ENCODE measurements around the gene THNSL1.

The THNSL1 gene

DNA sequence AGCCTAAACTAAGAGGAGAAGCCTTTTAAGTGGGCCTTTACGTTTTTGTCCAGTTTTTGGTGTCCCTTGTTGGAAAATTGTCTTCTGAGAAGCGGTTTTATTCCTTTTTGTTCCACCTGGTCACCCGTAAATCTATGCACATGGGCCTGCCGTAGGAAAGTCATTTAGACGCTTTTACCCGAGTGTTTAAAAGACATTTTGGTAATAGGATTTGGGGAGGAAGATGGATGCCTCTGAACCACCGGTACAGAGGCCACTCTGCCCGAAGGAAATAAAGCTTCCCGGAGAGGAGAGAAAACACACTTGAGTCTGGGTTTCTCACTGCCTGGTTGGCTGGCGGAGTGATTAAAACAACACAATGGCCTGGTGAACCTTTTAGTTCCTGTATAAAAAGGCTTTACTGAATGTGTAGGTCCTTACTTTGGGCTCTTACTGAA, 760 bp downstream of the THNSL1 start:
- ChIA-PET POLR2A (interaction anchor here (0.5 kb wide), 1 partner anchor 191 kb away, joined by 3 read pairs; no protein-coding TSS in a partner anchor), CTCF (interaction anchor here (1.5 to 2.1 kb wide), 3 partner anchors 64 to 400 kb away, joined by 3 to 13 read pairs (median 4); no protein-coding TSS in a partner anchor)
- no peak for DNase-seq (ENCODE audit: low read depth, low spot score)
- TF ChIP-seq, protein P1, sequence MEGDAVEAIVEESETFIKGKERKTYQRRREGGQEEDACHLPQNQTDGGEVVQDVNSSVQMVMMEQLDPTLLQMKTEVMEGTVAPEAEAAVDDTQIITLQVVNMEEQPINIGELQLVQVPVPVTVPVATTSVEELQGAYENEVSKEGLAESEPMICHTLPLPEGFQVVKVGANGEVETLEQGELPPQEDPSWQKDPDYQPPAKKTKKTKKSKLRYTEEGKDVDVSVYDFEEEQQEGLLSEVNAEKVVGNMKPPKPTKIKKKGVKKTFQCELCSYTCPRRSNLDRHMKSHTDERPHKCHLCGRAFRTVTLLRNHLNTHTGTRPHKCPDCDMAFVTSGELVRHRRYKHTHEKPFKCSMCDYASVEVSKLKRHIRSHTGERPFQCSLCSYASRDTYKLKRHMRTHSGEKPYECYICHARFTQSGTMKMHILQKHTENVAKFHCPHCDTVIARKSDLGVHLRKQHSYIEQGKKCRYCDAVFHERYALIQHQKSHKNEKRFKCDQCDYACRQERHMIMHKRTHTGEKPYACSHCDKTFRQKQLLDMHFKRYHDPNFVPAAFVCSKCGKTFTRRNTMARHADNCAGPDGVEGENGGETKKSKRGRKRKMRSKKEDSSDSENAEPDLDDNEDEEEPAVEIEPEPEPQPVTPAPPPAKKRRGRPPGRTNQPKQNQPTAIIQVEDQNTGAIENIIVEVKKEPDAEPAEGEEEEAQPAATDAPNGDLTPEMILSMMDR (IDR thresholded peaks at IDR 0.05; ENCODE audit: insufficient read depth, low read length, missing control alignments), result no peak
- H3K4me3 ChIP-seq (ENCODE audit: low read depth, low read length), result peak overlapping the region; percentile 68

DNA sequence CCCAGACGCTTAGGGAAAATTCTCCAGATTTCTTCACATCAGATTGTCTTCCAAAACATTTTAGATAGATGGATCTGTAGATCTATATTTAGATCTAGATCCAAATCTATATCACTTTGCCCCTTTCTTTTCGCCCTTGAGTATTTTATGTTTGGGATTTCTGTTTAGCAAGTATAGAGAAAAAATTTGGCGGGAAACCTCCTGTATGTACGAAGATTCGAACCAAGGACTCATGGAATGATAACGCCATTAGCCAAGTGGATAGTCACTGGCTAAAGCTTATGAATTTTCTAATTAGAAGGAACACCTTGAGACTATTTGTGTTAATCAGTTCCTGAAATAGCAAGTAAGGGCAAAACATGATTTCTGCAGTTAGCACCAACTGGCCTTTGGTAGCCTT, 1.2 kb downstream of the THNSL1 start:
- TF ChIP-seq, protein P1 (IDR thresholded peaks at IDR 0.05; ENCODE audit: insufficient read depth, low read length, missing control alignments), result no peak
- CTCF ChIA-PET, result interaction anchor here (1.0 to 1.5 kb wide), 3 partner anchors 63 to 400 kb away, joined by 3 to 4 read pairs (median 3); no protein-coding TSS in a partner anchor
- no peak overlapping the region; the same call in 1 of the 2 replicates for H3K4me3 ChIP-seq (ENCODE audit: low read depth, low read length)
- POLR2A ChIA-PET, result interaction anchor here (0.5 kb wide), 1 partner anchor 192 kb away, joined by 3 read pairs; no protein-coding TSS in a partner anchor
- no peak for DNase-seq (ENCODE audit: low read depth, low spot score)

DNA sequence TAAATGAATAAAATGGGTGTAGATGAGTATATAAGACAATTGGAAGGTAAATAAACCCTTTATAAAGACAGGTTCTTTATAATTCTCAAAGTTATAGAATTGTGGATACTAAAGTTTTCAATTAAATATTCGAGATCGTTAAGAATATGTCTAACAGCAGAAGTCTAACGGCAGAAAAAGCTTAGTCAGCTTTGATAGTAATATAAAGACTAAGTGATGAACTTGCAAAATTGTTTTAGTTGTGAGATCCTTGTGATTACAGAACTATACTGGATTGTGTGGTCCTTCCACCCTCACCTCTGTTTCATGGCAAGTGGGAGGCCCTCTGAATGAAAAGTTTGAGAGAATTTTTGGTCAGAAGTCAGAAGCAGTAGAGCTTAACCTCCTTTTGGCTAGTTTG, 2.3 kb downstream of the THNSL1 start:
- POLR2A ChIA-PET, result no interaction called here
- TF ChIP-seq, protein P1 (IDR thresholded peaks at IDR 0.05; ENCODE audit: insufficient read depth, low read length, missing control alignments), result no peak
- CTCF ChIA-PET, result interaction anchor here (1.0 to 1.5 kb wide), 3 partner anchors 62 to 377 kb away, joined by 3 to 5 read pairs (median 3); no protein-coding TSS in a partner anchor
- DNase-seq (ENCODE audit: low read depth, low spot score), result no peak
- no peak overlapping the region for H3K4me3 ChIP-seq (ENCODE audit: low read depth, low read length)

DNA sequence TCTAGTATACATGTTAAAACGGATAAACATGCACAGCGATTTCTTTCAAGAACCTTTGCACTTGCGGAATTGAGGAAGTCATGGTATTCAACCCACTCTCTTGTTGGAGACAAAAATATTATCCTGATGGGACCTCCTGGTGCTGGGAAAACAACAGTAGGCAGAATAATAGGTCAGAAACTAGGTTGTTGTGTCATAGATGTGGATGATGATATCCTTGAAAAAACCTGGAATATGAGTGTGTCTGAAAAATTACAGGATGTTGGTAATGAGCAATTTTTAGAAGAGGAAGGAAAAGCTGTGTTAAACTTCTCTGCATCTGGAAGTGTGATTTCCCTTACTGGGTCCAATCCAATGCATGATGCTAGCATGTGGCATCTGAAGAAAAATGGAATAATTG, 6.9 kb downstream of the THNSL1 start:
- POLR2A ChIA-PET, result no interaction called here
- TF ChIP-seq, protein P1 (IDR thresholded peaks at IDR 0.05; ENCODE audit: insufficient read depth, low read length, missing control alignments), result no peak
- CTCF ChIA-PET, result interaction anchor here (6.0 kb wide), 1 partner anchor 58 kb away, joined by 28 read pairs; no protein-coding TSS in a partner anchor
- H3K4me3 ChIP-seq (ENCODE audit: low read depth, low read length), result no peak overlapping the region
- no peak for DNase-seq (ENCODE audit: low read depth, low spot score)

DNA sequence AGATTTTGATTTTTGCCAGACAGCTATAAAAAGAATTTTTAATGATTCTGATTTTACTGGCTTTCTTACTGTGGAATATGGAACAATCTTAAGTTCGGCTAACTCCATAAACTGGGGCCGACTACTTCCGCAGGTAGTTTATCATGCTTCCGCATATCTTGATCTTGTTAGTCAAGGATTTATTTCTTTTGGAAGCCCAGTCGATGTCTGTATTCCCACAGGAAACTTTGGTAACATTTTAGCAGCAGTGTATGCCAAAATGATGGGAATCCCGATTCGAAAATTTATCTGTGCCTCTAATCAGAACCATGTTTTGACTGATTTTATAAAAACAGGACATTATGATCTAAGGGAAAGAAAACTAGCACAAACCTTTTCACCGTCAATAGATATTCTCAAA, 8.1 kb downstream of the THNSL1 start:
- DNase-seq (ENCODE audit: low read depth, low spot score), result no peak
- no peak overlapping the region for H3K4me3 ChIP-seq (ENCODE audit: low read depth, low read length)
- TF ChIP-seq, protein P1 (IDR thresholded peaks at IDR 0.05; ENCODE audit: insufficient read depth, low read length, missing control alignments), result no peak
- ChIA-PET CTCF (interaction anchor here (1.1 to 6.0 kb wide), 3 partner anchors 34 to 202 kb away, joined by 3 to 28 read pairs (median 8); no protein-coding TSS in a partner anchor), POLR2A (no interaction called here)

DNA sequence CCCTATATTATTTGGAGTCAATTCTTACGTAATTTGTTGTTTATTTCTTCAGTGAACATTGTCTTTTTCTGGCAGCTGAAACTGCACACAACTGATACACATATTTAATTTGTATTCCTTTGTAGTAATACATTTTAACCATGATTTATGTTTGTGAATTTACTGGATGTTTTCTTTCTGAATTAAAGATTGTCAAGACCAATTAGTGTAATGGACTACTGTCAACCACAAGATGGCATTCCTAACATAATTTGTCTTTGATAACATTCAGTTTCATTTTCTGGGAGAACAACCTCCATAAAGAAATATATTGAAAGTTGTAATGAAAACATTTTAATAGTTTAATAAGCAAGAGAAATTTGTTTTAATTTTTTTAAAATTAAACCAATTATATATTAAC, 10.1 kb downstream of the THNSL1 start:
- CTCF ChIA-PET, result interaction anchor here (1.1 to 6.0 kb wide), 3 partner anchors 10 to 55 kb away, joined by 3 to 28 read pairs (median 3); no protein-coding TSS in a partner anchor
- no peak for DNase-seq (ENCODE audit: low read depth, low spot score)

More for the DNA sequence above, 10.1 kb downstream of the THNSL1 start:
- TF ChIP-seq, protein P1 (IDR thresholded peaks at IDR 0.05; ENCODE audit: insufficient read depth, low read length, missing control alignments), result no peak
- POLR2A ChIA-PET, result no interaction called here
- no peak overlapping the region for H3K4me3 ChIP-seq (ENCODE audit: low read depth, low read length)

All from AG04449 (cell line).